GM18502 (cell line): ENCODE results near the gene HDDC2.
"Not testable (repeated sequence)": the region's sequence is repeated elsewhere in the genome, so short reads cannot be mapped to it uniquely, and the experiment has no call there.

Experiments used
- ATAC-seq: cut with Tn5 transposase; IDR thresholded peaks from one replicate; pipeline ENCODE4 v1.9.1; 2021; ENCODE audit warnings: mild to moderate bottlenecking; ENCODE audit not compliant: unreplicated experiment, poor library complexity

The HDDC2 gene

DNA sequence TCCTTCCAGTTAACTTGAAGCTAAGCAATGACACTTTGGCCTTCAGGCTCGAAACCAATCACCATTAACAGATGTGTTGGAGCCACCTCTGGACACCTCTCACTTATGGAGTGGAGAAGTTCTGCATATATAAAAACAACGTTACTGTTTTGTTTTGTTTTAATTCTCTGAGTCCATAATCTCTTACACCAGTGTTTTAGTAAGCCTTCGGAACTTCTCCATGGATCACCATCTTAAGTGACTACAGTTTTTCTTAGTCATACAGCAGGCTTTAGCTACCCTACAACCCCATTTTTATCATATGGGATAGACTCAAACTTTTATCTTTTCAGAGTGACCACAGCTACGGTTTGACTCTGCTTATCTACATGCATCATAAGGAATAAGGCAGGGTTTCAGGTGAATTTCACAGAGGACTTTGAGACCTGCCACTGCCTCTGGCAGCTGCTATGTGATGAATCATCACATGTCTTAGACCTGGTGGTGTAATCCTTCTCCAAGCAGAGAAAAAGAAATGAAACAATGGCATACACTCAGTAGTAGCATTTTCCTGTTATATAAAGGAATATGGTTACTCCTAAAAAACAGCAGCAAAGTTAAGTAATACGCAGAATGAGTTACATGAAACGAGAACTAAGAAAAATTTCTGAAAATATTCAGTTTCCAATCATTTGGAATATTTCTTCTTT, 5.5 kb upstream of the HDDC2 start:
- ATAC-seq: no peak

DNA sequence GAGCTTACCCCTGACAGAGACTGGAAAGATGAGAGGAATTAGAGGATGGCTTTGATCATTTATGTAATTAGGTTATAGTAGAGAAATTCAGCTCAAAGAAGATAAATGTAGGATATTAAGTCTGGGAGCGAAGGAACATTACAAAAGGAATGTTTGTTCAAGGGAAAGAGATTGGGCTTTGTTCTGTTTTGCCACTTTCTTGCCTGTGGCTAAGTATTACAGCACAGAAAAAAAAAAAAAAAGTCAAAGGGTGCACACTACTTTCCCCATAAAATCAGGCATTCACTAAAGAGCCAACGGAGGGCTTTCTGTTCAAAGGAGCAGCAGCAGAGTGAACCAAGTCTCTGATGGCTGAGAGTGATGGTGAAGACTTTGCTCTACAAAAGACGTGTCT, 5.0 kb upstream of the HDDC2 start:
- ATAC-seq: no peak

GRCh38 chr6:125304970-125305660, 3.3 kb upstream of the HDDC2 start:
- no peak for ATAC-seq

DNA sequence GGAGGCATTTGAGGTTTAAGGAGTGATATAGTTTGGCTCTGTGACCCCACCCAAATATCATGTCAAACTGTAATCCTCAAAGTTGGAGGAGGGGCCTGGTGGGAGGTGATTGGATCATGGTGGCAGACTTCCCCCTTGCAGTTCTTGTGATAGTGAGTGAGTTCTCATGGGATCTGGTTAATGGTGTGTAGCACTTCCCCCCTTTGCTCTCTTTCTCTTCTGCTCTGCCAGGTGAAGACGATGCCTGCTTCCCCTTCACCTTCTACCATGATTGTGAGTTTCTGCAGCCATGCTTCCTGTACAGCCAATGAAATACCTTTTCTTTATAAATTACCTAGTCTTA, 1.7 kb upstream of the HDDC2 start:
- no peak for ATAC-seq

DNA sequence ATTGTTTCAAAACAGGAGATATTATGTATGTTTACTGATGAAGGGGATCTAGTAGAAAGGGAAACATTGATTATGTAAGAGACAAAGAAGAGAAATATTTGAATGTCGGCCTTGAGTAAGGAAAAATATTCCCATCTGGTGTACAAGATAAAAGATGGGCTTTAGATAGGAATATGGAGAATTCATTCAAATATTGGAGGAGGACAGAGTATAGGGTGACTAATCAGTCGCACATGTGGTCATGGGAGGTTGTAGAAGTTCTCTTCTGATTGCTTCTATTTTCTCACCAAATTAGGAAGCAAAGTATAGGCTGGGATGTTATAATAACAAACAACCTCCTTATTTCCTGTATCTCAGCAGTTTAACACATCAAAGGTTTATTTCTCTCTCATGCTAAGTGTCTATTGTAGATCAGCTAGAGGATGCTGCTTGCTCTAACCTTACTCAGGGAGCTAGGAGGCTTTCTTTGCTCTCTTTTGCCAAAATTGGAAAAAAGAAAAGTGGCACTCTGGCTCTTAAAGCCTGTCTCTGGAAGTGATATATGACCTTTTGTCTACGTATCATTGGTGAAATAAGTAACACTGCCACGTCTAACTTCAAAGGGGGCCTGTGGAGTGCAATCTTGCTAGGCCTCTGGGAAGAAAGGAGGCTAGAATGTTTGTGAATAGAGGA, 1.2 kb upstream of the HDDC2 start:
- no peak for ATAC-seq

GRCh38 chr6:125300992-125301434, 754 bp downstream of the HDDC2 start:
- no peak for ATAC-seq

- no peak for ATAC-seq
Observed at GRCh38 chr6:125299257-125299656, 2.5 kb downstream of the HDDC2 start.

GRCh38 chr6:125296471-125296870, 5.3 kb downstream of the HDDC2 start:
- ATAC-seq: no peak

- no peak for ATAC-seq
Observed at GRCh38 chr6:125294925-125295324, 6.8 kb downstream of the HDDC2 start.

DNA sequence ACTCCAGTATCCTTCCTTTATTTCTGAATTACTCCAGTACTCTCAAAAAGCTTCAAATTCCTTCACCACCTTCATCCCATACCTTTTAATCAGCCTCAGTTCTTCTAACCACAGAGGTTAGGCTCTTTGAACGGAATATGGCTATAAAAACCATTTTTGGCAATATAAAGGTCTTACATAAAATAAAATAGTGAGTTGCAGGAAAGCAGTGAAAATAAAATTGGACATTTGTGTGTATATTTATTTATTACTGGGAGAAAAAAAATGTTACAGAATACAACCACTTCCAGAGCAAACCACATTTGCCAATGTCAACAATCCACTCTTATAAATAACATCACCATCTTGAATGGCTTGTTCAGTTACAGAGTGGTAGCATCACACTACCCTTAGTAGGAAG, 7.7 kb downstream of the HDDC2 start:
- no peak for ATAC-seq

DNA sequence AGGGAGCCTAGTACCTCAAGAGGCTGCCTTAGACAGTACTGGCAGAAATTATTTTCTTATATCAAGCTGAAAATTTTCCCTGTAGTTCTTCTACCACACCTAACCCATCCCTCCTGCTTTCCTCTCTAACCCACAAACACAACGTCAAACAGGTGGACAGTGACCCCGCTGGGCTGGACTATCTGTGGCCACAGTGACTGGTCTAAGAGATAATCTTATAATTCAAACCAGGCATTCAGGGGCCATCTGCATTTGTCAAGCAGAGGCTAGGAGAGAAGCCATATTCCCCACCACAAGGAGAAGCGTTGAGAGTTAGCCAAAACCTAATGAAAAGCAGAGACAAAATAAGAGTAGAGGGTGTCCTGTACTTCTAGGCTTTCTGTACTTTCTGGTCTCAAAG, 8.2 kb downstream of the HDDC2 start:
- no peak for ATAC-seq

- no peak for ATAC-seq
Observed at GRCh38 chr6:125287718-125288117, 14.0 kb downstream of the HDDC2 start.

DNA sequence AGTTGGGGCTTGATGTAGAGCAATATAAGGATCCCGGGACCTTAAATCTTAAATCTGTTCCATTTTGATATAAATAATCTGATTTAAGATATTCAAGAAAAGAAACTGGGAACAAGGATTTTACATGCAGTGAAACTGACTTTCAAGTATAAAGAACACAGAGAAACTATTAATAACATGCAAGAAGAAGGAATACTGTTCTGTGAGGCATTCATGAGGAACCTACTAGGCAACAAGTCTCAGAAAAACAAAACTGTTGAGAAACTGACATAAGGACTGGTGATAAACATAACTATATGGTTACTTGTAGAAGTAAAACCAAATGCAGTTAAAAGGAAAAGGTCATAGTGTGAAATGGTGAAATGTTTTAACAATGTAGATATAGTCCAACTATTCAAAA, 15.8 kb downstream of the HDDC2 start:
- ATAC-seq: no peak

GRCh38 chr6:125285353-125285752, 16.4 kb downstream of the HDDC2 start:
- no peak for ATAC-seq

DNA sequence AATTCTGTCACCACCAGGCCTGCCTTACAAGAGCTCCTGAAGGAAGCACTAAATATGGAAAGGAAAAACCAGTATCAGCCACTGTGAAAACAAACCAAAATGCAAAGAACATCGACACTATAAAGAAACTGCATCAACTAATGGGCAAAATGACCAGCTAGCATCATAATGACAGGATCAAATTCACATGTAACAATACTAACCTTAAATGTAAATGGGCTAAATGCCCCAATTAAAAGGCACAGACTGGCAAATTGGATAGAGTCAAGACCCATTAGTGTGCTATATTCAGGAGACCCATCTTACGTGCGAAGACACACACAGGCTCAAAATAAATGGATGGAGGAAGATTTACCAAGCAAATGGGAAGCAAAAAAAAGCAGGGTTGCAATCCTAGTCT, 19.3 kb downstream of the HDDC2 start:
- not testable (repeated sequence) for ATAC-seq

- ATAC-seq: not testable (repeated sequence)
Observed at GRCh38 chr6:125280370-125281035, 21.3 kb downstream of the HDDC2 start.

- ATAC-seq: no peak
Observed at GRCh38 chr6:125279961-125280360, 21.8 kb downstream of the HDDC2 start.

- ATAC-seq: no peak
Observed at GRCh38 chr6:125277838-125278237, 23.9 kb downstream of the HDDC2 start.

- ATAC-seq: no peak
Observed at GRCh38 chr6:125275779-125276178, 26.0 kb downstream of the HDDC2 start.

- ATAC-seq: no peak
Observed at GRCh38 chr6:125274935-125275334, 26.8 kb downstream of the HDDC2 start.

DNA sequence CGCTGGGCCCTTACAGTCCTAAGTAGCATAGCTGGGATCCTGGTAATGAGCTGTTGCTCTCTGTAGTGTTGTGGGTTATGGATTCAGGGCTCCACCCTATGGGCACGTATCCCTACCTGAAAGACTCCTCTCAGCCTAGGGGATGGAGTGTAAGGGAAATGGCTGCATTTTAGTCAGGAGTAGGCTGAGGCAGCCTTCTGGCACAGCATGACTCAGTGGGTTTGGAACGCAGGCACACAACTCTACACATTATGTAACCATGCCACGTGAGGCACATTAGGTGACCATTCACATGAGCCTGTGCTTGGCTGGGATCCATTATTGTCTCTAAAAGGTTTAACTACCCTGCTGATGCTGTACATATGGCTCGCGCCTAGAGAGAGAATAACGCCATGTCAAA, 27.8 kb downstream of the HDDC2 start:
- ATAC-seq: no peak
